ENCODE results near the gene CCNY.

Gene CCNY

DNA sequence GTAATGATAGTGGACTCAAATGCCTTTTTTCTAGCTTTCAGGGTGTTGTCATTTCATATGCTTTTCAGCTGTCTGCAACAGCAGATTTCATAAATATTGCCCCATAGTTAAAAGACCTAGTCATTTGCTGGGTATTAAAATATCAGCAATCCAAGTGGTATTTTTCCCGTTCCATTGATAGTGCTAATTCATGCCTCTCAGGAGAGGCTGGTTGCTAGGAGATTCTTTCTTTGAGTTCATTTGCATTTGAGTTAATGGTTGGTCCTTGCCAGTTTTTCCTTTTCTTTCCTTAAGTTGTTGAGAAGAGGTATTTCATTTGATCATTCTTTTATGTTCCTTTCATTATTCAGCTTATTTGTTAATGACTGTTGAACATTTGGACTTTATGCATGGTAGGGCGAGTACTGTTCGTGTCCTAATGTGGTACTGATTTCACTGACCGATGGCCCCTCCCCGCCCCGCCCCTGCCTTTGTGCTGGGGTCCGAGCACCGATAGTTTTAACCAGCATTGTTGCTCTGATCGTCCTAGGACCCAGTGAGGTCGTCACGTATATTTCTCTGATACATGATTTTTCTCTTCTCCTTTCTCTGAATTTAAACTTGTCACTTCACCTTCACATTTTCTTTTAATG, 128.6 kb downstream of the CCNY start:
- DNase-seq (ENCODE audit: low read depth, low spot score): no peak
- Histone ChIP-seq H3K4me1 (ENCODE audit: insufficient read depth, insufficient read length) (peaks cover 15% of the 10 kb centered on the region), H3K4me3 (ENCODE audit: insufficient read length, low read depth) (peak overlapping the region; percentile 2), H3K27me3 (ENCODE audit: insufficient read depth, insufficient read length) (no peaks in the 10 kb centered on the region), H3K36me3 (ENCODE audit: insufficient read depth, insufficient read length, low read length) (no peaks in the 10 kb centered on the region), H3K9me3 (ENCODE audit: insufficient read depth, low read length) (no peaks in the 10 kb centered on the region), H3K9ac (ENCODE audit: insufficient read length, low read depth) (no peak overlapping the region)
- TF ChIP-seq YY1 (IDR thresholded peaks at IDR 0.05; ENCODE audit: insufficient read depth, insufficient read length) (no peak), ZNF274 (IDR thresholded peaks at IDR 0.05; ENCODE audit: low read depth, low read length) (no peak), SUZ12 (IDR thresholded peaks at IDR 0.05; ENCODE audit: extremely low read depth, insufficient read depth, insufficient read length) (no peak)

DNA sequence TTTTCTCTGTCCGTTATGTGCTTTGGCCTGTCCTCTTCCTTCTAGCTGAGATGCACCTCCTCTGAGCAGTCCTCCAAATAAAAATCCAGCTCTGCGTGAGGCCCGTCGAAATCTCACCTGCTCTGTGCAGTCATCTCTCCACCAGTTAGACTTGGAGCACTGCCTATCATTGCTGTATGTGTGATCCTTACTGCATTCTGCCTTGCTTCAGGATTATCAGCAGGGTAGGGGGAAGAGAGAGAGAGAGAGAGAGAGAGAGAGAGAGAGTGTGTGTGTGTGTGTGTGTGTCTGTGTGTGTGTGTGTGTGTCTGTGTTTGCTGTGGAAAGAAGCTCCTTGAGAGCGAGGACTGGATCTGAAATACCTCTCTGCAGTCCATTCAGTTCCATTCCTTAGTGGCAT, 129.4 kb downstream of the CCNY start:
- H3K9me3 ChIP-seq (ENCODE audit: insufficient read depth, low read length): no peaks in the 10 kb centered on the region
- no peak overlapping the region for H3K4me3 ChIP-seq (ENCODE audit: insufficient read length, low read depth)
- H3K27me3 ChIP-seq (ENCODE audit: insufficient read depth, insufficient read length): no peaks in the 10 kb centered on the region
- no peak overlapping the region for H3K9ac ChIP-seq (ENCODE audit: insufficient read length, low read depth)
- no peak for DNase-seq (ENCODE audit: low read depth, low spot score)
- no peak for TF ChIP-seq SUZ12 (IDR thresholded peaks at IDR 0.05; ENCODE audit: extremely low read depth, insufficient read depth, insufficient read length)
- TF ChIP-seq ZNF274 (IDR thresholded peaks at IDR 0.05; ENCODE audit: low read depth, low read length): no peak
- no peak for TF ChIP-seq YY1 (IDR thresholded peaks at IDR 0.05; ENCODE audit: insufficient read depth, insufficient read length)
- no peaks in the 10 kb centered on the region for H3K36me3 ChIP-seq (ENCODE audit: insufficient read depth, insufficient read length, low read length)
- H3K4me1 ChIP-seq (ENCODE audit: insufficient read depth, insufficient read length): peaks cover 19% of the 10 kb centered on the region

DNA sequence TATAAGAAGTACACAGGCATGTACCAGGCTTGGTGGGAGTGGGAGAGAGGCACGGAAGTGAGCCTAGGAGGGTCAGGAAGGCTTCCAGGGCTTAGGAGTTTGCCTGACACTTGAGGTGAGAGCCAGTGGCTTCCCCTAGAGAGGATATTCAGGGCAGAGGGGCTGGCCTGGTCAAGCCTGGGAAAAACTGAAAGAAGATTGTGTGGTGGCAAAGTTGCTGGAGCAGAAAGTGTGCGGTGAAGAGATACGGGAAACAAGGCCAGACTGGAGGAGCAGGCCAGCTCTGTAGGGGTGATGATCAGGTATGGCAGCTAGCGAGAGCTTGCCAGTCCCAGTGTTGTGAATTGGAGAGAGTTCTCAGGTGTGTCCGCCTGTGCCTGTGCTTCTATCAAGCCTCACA, 129.9 kb downstream of the CCNY start:
- DNase-seq (ENCODE audit: low read depth, low spot score): no peak
- H3K4me3 ChIP-seq (ENCODE audit: insufficient read length, low read depth): no peak overlapping the region
- no peak overlapping the region for H3K9ac ChIP-seq (ENCODE audit: insufficient read length, low read depth)
- no peaks in the 10 kb centered on the region for H3K36me3 ChIP-seq (ENCODE audit: insufficient read depth, insufficient read length, low read length)
- H3K4me1 ChIP-seq (ENCODE audit: insufficient read depth, insufficient read length): peaks cover 19% of the 10 kb centered on the region
- no peak for TF ChIP-seq YY1 (IDR thresholded peaks at IDR 0.05; ENCODE audit: insufficient read depth, insufficient read length)
- TF ChIP-seq ZNF274 (IDR thresholded peaks at IDR 0.05; ENCODE audit: low read depth, low read length): no peak
- no peak for TF ChIP-seq SUZ12 (IDR thresholded peaks at IDR 0.05; ENCODE audit: extremely low read depth, insufficient read depth, insufficient read length)
- H3K27me3 ChIP-seq (ENCODE audit: insufficient read depth, insufficient read length): no peaks in the 10 kb centered on the region
- no peaks in the 10 kb centered on the region for H3K9me3 ChIP-seq (ENCODE audit: insufficient read depth, low read length)

DNA sequence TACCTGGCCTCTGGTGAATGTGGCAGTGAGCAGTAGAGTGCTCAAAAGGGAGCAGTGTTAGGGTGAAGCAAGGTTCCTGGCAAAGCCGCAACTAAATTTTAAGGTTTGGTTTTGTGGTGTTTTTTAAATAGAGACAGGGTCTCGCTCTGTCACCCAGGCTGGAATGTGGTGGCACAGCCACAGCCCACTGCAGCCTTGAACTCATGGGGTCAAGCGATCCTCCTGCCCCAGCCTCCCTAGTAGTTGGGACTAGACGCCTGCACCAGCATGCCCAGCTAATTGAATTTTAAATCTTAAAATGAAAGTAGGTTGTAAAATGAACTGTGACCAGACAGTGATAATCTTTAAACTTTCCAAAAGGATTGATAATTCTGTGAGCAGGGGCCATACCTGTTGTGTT, 130.4 kb downstream of the CCNY start:
- Histone ChIP-seq H3K9me3 (ENCODE audit: insufficient read depth, low read length) (no peaks in the 10 kb centered on the region), H3K9ac (ENCODE audit: insufficient read length, low read depth) (no peak overlapping the region), H3K4me3 (ENCODE audit: insufficient read length, low read depth) (no peak overlapping the region), H3K36me3 (ENCODE audit: insufficient read depth, insufficient read length, low read length) (no peaks in the 10 kb centered on the region), H3K27me3 (ENCODE audit: insufficient read depth, insufficient read length) (no peaks in the 10 kb centered on the region), H3K4me1 (ENCODE audit: insufficient read depth, insufficient read length) (peaks cover 19% of the 10 kb centered on the region)
- DNase-seq (ENCODE audit: low read depth, low spot score): no peak
- TF ChIP-seq ZNF274 (IDR thresholded peaks at IDR 0.05; ENCODE audit: low read depth, low read length) (no peak), YY1 (IDR thresholded peaks at IDR 0.05; ENCODE audit: insufficient read depth, insufficient read length) (no peak), SUZ12 (IDR thresholded peaks at IDR 0.05; ENCODE audit: extremely low read depth, insufficient read depth, insufficient read length) (no peak)

DNA sequence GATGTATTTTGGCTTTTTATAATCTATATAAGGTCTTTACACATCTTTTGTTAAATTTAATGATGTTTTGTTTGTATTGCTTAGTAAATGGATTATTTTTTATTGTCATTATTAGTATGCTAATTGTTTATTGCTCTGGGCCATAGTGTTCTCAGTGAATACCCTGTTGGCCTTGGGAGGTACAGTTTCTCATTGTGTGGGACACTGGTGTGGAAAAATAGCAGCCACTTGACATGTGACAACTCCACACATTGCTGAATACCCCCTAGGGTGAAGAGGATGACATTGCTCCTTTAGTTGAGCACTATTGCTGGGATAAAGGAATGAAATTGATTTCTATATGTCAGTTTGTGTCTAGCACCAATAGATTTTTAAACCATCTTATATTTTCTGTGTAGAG, 130.9 kb downstream of the CCNY start:
- no peak for DNase-seq (ENCODE audit: low read depth, low spot score)
- peaks cover 17% of the 10 kb centered on the region for H3K4me1 ChIP-seq (ENCODE audit: insufficient read depth, insufficient read length)
- H3K36me3 ChIP-seq (ENCODE audit: insufficient read depth, insufficient read length, low read length): no peaks in the 10 kb centered on the region
- no peaks in the 10 kb centered on the region for H3K27me3 ChIP-seq (ENCODE audit: insufficient read depth, insufficient read length)
- no peak overlapping the region for H3K9ac ChIP-seq (ENCODE audit: insufficient read length, low read depth)
- no peaks in the 10 kb centered on the region for H3K9me3 ChIP-seq (ENCODE audit: insufficient read depth, low read length)
- TF ChIP-seq YY1 (IDR thresholded peaks at IDR 0.05; ENCODE audit: insufficient read depth, insufficient read length) (no peak), ZNF274 (IDR thresholded peaks at IDR 0.05; ENCODE audit: low read depth, low read length) (no peak), SUZ12 (IDR thresholded peaks at IDR 0.05; ENCODE audit: extremely low read depth, insufficient read depth, insufficient read length) (no peak)
- H3K4me3 ChIP-seq (ENCODE audit: insufficient read length, low read depth): no peak overlapping the region

DNA sequence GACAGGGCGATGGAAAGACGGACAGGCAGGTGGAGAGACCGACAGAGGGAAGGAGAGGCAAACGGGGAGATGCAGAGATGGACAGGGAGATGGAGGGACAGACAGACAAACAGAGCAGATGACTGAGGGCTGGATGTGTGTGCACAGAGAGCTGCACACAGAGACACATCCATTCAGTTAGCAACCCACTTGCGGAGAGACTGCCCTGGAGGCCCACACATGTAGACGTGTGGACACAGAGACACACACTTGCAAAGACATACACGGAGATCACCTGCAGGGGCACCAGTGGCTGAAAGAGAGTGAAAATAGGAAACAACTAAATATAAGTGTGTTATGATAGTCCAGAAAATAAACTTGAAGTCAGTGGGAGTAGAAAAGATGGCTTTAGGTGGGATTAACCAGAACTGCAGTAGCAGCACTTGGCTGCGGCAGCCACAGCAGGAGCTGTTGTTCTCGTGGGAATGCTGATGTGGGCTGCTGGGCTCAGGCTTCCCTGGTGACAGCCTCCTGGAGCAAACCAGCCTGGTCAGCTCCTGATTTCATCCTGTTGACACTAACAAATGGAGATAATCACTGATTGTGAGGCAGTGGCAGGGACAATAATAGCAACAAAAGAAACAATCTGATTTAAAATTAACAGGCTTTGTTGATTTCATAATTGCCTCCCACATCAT, 134.1 kb downstream of the CCNY start:
- no peak for TF ChIP-seq YY1 (IDR thresholded peaks at IDR 0.05; ENCODE audit: insufficient read depth, insufficient read length)
- TF ChIP-seq ZNF274 (IDR thresholded peaks at IDR 0.05; ENCODE audit: low read depth, low read length): no peak
- no peak for TF ChIP-seq SUZ12 (IDR thresholded peaks at IDR 0.05; ENCODE audit: extremely low read depth, insufficient read depth, insufficient read length)
- DNase-seq (ENCODE audit: low read depth, low spot score): peak; percentile 27
- Histone ChIP-seq H3K36me3 (ENCODE audit: insufficient read depth, insufficient read length, low read length) (no peaks in the 10 kb centered on the region), H3K4me3 (ENCODE audit: insufficient read length, low read depth) (no peak overlapping the region), H3K4me1 (ENCODE audit: insufficient read depth, insufficient read length) (peaks cover 10% of the 10 kb centered on the region), H3K9me3 (ENCODE audit: insufficient read depth, low read length) (no peaks in the 10 kb centered on the region), H3K9ac (ENCODE audit: insufficient read length, low read depth) (no peak overlapping the region), H3K27me3 (ENCODE audit: insufficient read depth, insufficient read length) (no peaks in the 10 kb centered on the region)

DNA sequence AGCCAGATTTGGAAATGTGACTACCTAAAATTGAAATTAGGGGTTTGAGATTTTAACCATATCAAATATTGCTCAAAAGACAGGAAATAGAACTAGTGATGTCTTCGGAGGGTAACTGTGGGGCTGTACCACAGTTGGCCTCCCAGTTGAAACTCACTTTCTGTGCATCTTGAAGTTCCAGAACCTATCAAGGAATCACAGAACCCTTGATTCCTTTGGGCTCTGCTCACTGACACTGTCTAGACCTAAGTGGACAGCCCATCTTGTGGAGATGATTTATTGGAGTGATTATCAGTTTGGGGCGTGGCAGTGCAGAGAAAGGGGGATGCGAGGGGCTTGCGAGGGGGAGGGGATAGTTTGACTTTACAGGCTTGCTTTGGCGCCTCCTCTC, 134.6 kb downstream of the CCNY start:
- H3K9me3 ChIP-seq (ENCODE audit: insufficient read depth, low read length): no peaks in the 10 kb centered on the region
- no peak overlapping the region for H3K4me3 ChIP-seq (ENCODE audit: insufficient read length, low read depth)
- H3K36me3 ChIP-seq (ENCODE audit: insufficient read depth, insufficient read length, low read length): no peaks in the 10 kb centered on the region
- no peak for DNase-seq (ENCODE audit: low read depth, low spot score)
- TF ChIP-seq SUZ12 (IDR thresholded peaks at IDR 0.05; ENCODE audit: extremely low read depth, insufficient read depth, insufficient read length): no peak
- TF ChIP-seq YY1 (IDR thresholded peaks at IDR 0.05; ENCODE audit: insufficient read depth, insufficient read length): no peak
- no peak for TF ChIP-seq ZNF274 (IDR thresholded peaks at IDR 0.05; ENCODE audit: low read depth, low read length)
- H3K27me3 ChIP-seq (ENCODE audit: insufficient read depth, insufficient read length): no peaks in the 10 kb centered on the region
- peaks cover 6% of the 10 kb centered on the region for H3K4me1 ChIP-seq (ENCODE audit: insufficient read depth, insufficient read length)
- H3K9ac ChIP-seq (ENCODE audit: insufficient read length, low read depth): no peak overlapping the region
